ENCODE measurements around the gene DES.

The DES gene

DNA sequence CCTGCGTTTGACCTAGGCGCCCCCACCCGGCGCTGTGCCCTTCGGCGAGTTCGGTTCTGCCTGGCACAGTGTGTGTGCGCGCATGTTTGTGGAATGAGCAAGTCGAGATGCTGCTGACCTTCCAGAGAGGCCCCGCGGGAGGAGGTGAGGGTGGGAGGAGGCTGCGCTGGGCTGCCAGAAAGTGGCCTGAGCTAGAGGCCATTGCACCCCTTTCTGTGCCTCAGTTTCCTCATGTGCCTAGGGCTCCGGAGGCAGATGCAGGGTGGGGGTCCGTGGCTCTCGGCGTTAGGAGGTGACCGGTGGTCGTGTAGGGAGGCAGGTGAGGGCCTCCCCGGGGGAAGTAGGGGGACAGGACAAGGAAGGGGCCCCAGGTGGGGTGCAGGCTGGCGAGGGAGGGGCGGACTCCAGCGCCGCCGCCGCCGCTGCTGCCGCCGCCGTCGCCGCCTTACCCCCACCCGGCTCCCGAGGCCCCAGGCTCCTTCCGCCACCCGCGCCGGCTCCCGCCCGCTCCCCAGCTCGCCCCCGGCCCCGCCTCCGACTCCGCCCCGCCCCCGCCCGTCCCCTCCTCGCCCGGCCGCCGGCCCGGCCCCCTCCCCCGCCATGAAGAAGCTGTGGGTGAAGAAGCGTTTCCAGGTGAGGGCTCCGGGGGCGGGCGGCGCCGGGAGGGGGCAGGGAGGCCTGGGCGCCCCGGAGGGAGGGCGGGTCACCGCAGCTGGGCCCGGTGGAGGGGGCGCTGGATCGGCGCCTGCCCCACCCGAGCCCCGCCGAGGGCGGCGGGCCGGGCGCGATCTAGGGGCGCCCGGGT lies 23.5 kb downstream of the DES start:
- DNase-seq = peak; percentile 55

- no peak for DNase-seq
These were observed 24.3 kb downstream of the DES start for GRCh38 chr2:219442256-219443015.

- DNase-seq = no peak
These were observed 25.0 kb downstream of the DES start for GRCh38 chr2:219443016-219443696.

- no peak for DNase-seq
These were observed 25.5 kb downstream of the DES start for GRCh38 chr2:219443697-219444023.

- no peak for DNase-seq
These were observed 26.5 kb downstream of the DES start for GRCh38 chr2:219444566-219445091.

- DNase-seq = no peak
These were observed 27.1 kb downstream of the DES start for GRCh38 chr2:219445220-219445640.

GRCh38 chr2:219446101-219446504 lies 27.9 kb downstream of the DES start:
- DNase-seq = no peak

- no peak for DNase-seq
These were observed 28.5 kb downstream of the DES start for GRCh38 chr2:219446689-219447088.

- no peak for DNase-seq
These were observed 29.3 kb downstream of the DES start for GRCh38 chr2:219447242-219448098.

DNA sequence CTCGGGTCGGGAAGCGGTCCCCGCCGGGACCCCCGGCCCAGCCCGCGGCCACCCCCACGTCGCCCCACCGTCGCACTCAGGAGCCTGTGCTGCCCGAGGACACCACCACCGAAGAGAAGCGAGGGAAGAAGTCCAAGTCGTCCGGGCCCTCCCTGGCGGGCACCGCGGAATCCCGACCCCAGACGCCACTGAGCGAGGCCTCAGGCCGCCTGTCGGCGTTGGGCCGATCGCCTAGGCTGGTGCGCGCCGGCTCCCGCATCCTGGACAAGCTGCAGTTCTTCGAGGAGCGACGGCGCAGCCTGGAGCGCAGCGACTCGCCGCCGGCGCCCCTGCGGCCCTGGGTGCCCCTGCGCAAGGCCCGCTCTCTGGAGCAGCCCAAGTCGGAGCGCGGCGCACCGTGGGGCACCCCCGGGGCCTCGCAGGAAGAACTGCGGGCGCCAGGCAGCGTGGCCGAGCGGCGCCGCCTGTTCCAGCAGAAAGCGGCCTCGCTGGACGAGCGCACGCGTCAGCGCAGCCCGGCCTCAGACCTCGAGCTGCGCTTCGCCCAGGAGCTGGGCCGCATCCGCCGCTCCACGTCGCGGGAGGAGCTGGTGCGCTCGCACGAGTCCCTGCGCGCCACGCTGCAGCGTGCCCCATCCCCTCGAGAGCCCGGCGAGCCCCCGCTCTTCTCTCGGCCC lies 30.1 kb downstream of the DES start:
- no peak for DNase-seq

DNA sequence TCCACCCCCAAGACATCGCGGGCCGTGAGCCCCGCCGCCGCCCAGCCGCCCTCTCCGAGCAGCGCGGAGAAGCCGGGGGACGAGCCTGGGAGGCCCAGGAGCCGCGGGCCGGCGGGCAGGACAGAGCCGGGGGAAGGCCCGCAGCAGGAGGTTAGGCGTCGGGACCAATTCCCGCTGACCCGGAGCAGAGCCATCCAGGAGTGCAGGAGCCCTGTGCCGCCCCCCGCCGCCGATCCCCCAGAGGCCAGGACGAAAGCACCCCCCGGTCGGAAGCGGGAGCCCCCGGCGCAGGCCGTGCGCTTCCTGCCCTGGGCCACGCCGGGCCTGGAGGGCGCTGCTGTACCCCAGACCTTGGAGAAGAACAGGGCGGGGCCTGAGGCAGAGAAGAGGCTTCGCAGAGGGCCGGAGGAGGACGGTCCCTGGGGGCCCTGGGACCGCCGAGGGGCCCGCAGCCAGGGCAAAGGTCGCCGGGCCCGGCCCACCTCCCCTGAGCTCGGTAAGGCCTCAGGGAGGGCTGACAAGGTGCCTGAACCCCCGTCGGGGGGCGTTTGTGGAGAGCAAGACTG lies 30.7 kb downstream of the DES start:
- DNase-seq = no peak

DNA sequence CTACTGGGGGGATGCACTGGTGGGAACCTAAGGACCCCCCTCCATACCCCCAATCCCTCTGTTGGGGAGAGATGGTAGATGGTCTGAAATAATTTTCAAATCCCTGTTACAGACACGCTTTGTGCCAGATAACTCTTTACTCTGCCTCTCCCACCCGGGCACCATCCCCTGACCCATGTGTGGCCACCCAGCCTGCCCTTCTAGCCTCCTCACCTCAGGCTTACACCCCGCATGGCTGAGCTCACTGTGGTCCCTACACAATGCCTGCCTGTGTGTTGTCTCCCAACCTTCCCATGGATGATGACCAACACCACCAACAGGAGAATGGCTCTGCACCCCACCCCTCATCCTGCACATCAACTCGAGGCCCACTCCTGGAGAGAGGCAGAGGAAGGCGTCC lies 31.4 kb downstream of the DES start:
- no peak for DNase-seq

- no peak for DNase-seq
These were observed 33.6 kb downstream of the DES start for GRCh38 chr2:219451661-219452360.

- no peak for DNase-seq
These were observed 34.5 kb downstream of the DES start for GRCh38 chr2:219452361-219453317.

GRCh38 chr2:219453671-219454590 lies 35.8 kb downstream of the DES start:
- DNase-seq = no peak

- DNase-seq = no peak
These were observed 37.4 kb downstream of the DES start for GRCh38 chr2:219455581-219455980.

GRCh38 chr2:219457784-219458369 lies 39.7 kb downstream of the DES start:
- no peak for DNase-seq

DNA sequence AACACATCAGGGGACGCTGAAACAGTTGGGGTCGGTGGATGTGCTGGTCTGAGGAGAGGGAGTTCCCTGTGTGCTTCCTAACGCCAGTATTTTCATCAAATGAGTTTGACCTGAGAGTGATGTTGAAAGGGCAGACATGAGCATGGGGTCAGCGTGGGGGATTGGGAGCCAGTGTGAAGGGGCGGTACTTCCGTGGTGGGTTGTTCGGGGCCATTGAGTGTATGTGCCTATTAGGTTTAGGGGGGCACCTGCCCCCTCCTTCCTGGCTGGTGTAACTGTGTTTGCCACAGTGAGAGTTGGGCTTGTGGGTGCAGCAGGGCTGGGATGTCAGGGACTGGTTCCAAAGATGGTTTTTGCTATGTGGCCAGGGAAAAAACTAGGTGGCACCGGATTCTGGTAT lies 40.8 kb downstream of the DES start:
- DNase-seq = no peak
